Measurements from ENCODE around the gene ATP10D. TPM values are rescaled to one million over a fixed set of nuclear protein-coding genes. Genes with fewer than 3 reads are reported as not detected.

ATP10D gene
- total RNA-seq, 4 donors from 2014 or later: 32.4 to 65.6 (median 39.3) TPM

DNA sequence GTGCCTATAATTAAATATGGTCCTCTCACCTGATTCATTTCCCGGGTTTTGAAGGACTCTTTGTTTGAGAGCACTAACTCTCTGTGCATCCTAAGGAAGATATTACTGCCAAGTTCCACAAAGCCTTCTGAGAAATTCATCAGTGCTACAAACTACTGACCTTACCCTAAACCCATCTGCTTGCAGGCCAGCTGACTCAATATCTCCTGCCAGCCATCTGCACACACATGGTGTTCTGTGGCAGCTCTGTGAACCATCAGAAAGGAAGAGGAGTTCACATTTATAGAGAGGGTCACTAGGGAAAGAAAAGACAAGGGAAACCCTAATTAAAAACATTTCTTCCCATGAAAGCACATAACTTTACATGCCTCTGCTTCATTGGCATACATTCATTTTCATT lies 156.7 kb downstream of the ATP10D start:
- TF ChIP-seq, protein P1, sequence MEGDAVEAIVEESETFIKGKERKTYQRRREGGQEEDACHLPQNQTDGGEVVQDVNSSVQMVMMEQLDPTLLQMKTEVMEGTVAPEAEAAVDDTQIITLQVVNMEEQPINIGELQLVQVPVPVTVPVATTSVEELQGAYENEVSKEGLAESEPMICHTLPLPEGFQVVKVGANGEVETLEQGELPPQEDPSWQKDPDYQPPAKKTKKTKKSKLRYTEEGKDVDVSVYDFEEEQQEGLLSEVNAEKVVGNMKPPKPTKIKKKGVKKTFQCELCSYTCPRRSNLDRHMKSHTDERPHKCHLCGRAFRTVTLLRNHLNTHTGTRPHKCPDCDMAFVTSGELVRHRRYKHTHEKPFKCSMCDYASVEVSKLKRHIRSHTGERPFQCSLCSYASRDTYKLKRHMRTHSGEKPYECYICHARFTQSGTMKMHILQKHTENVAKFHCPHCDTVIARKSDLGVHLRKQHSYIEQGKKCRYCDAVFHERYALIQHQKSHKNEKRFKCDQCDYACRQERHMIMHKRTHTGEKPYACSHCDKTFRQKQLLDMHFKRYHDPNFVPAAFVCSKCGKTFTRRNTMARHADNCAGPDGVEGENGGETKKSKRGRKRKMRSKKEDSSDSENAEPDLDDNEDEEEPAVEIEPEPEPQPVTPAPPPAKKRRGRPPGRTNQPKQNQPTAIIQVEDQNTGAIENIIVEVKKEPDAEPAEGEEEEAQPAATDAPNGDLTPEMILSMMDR (IDR thresholded peaks at IDR 0.05): no peak
- TF ChIP-seq POLR2A (IDR thresholded peaks at IDR 0.05): no peak
- no peak overlapping the region for H3K4me3 ChIP-seq (ENCODE audit: low read depth, poor library complexity, severe bottlenecking)
- intact Hi-C loops (cut with DNase I; ENCODE audit: low total_unique reads): no loop called here
- DNase-seq (ENCODE audit: low spot score in 2 of 2): no peak
- WGBS, 2 donors: 65 to 73% methylated on average over 1 of the region's 1 CpG

DNA sequence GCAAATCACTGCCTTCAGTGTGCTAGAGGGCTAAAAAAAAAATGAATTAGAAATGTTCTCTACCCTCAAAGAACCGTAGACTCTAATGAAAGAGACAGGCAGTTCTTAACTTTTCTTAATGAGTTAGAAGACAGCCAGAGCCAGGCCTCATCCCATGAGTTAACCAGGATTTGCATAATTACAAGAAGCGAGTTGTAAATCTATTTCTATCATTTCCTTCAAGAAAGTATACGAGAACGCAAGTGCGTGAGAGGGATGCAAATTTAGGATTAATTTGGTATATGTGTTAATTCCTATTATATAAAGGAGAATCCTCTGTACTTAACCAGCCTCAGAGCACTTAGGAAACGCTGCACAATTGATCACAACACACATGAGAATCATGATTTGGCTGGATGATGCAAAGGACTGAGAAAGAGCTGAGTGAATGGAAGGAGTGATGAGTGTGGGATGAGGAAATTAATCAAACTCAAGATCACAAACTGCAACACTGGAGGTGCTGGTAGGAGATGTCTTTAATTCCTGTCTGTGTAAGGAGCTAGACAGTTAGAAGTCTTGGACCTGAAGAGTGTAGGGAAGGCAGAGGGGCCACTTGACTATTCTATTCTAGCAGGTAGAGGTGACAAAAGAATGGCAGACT lies 157.2 kb downstream of the ATP10D start:
- TF ChIP-seq POLR2A (IDR thresholded peaks at IDR 0.05): no peak
- TF ChIP-seq, protein P1 (IDR thresholded peaks at IDR 0.05): no peak
- 84 to 87% methylated on average over 6 of the region's 6 CpGs for WGBS, 2 donors
- no peak for DNase-seq (ENCODE audit: low spot score in 2 of 2)
- H3K4me3 ChIP-seq (ENCODE audit: low read depth, poor library complexity, severe bottlenecking): no peak overlapping the region
- intact Hi-C loops (cut with DNase I; ENCODE audit: low total_unique reads): no loop called here

Other genes starting within 250 kb of the ATP10D start
- 10 to 100 TPM; 12.0 to 16.7 (median 14.8) TPM for gene COMMD8, start 21.6 kb upstream of the ATP10D start, total RNA-seq

Data from lower leg skin (tissue), 4 donors.